Osteoblast (primary cell): ENCODE data around the gene TPTE2. TPM values are rescaled to one million over a fixed set of nuclear protein-coding genes. Genes with fewer than 3 reads are reported as not detected.

ENCODE experiments used
- DNase-seq: peaks from one replicate; pipeline ENCODE4 v3.0.0; 2011; ENCODE audit warnings: low spot score, mixed read lengths; ENCODE audit not compliant: insufficient read length; ENCODE audit errors: missing footprints
- H2AFZ ChIP-seq: 2 replicates; pipeline ENCODE4 v1.6.0; 2011; ENCODE audit warnings: mild to moderate bottlenecking, low read length
- H3K27ac ChIP-seq: 2 replicates; pipeline ENCODE4 v1.5.1; 2011; ENCODE audit warnings: mild to moderate bottlenecking, low read depth, low read length, moderate library complexity
- H3K27me3 ChIP-seq: 2 replicates; pipeline ENCODE4 v1.6.0; 2012; ENCODE audit warnings: mild to moderate bottlenecking, control low read depth, inconsistent platforms, low read length, moderate library complexity; ENCODE audit not compliant: insufficient read depth
- H3K36me3 ChIP-seq: 2 replicates; pipeline ENCODE4 v1.5.1; 2011; ENCODE audit warnings: mild to moderate bottlenecking, low read length, control low read depth, moderate library complexity; ENCODE audit not compliant: insufficient read depth
- H3K4me1 ChIP-seq: 2 replicates; pipeline ENCODE4 v1.5.1; 2011; ENCODE audit warnings: mild to moderate bottlenecking, low read length, control low read depth, moderate library complexity; ENCODE audit not compliant: insufficient read depth
- H3K4me2 ChIP-seq: 2 replicates; pipeline ENCODE4 v1.6.0; 2011; ENCODE audit warnings: mild to moderate bottlenecking, low read length; ENCODE audit not compliant: insufficient read depth
- H3K4me3 ChIP-seq: fragments of 200-600 bp; sonication (generic); 3 replicates; pipeline ENCODE4 v1.5.1; 2012; ENCODE audit warnings: mild to moderate bottlenecking, low read length, inconsistent platforms; ENCODE audit not compliant: insufficient read depth
- H3K79me2 ChIP-seq: 2 replicates; pipeline ENCODE4 v1.6.0; 2012; ENCODE audit warnings: mild to moderate bottlenecking, low read length, control low read depth, inconsistent platforms; ENCODE audit not compliant: insufficient read depth
- H3K9me3 ChIP-seq: 2 replicates; pipeline ENCODE4 v1.5.1; 2011; ENCODE audit warnings: low read depth, low read length, control low read depth
- H4K20me1 ChIP-seq: 2 replicates; pipeline ENCODE4 v1.6.0; 2012; ENCODE audit warnings: mild to moderate bottlenecking, low read length, control low read depth; ENCODE audit not compliant: insufficient read depth
- total RNA-seq: library from RNA; depleted of rRNA; stranded (reverse); fragments of >200 nt; gene quantifications from 2 replicates; pipeline ENCODE4 v1.2.3, GENCODE V29; 2012
- TF ChIP-seq, protein P1 (sequence below): IDR thresholded peaks from 2 replicates; pipeline ENCODE4 v1.5.1; 2011; ENCODE audit warnings: mild to moderate bottlenecking, low read depth, low read length, moderate library complexity; ENCODE audit errors: extremely low read depth

TPTE2 gene
- total RNA-seq, 1 donor = not detected

DNA sequence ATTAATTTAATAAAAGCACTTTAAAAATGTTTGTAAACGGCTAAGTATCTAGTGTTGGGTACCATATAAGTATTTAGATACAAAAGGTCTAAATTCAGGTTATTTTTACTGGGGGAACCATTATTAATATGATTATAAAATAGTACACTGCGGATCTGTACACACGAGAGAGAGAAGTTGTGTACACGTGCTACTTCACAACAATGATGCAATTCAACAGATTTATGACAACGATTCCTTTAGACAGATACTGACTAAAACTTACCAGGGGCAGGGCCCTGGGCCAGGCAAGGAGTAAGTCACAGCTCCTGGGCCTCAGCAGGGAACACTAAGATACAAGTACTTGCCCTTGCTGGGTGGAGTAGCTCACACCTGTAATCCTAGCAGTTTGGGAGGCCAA is 29.1 kb upstream of the TPTE2 start:
- TF ChIP-seq, protein P1, sequence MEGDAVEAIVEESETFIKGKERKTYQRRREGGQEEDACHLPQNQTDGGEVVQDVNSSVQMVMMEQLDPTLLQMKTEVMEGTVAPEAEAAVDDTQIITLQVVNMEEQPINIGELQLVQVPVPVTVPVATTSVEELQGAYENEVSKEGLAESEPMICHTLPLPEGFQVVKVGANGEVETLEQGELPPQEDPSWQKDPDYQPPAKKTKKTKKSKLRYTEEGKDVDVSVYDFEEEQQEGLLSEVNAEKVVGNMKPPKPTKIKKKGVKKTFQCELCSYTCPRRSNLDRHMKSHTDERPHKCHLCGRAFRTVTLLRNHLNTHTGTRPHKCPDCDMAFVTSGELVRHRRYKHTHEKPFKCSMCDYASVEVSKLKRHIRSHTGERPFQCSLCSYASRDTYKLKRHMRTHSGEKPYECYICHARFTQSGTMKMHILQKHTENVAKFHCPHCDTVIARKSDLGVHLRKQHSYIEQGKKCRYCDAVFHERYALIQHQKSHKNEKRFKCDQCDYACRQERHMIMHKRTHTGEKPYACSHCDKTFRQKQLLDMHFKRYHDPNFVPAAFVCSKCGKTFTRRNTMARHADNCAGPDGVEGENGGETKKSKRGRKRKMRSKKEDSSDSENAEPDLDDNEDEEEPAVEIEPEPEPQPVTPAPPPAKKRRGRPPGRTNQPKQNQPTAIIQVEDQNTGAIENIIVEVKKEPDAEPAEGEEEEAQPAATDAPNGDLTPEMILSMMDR = no peak
- Histone ChIP-seq H3K27me3 (no peaks in the 10 kb centered on the region), H3K79me2 (no peaks in the 10 kb centered on the region), H3K4me2 (no peak overlapping the region), H3K4me3 (no peak overlapping the region), H4K20me1 (no peaks in the 10 kb centered on the region), H3K4me1 (no peaks in the 10 kb centered on the region), H2AFZ (no peak overlapping the region), H3K9me3 (no peaks in the 10 kb centered on the region), H3K36me3 (no peaks in the 10 kb centered on the region), H3K27ac (no peak overlapping the region)
- DNase-seq = no peak

DNA sequence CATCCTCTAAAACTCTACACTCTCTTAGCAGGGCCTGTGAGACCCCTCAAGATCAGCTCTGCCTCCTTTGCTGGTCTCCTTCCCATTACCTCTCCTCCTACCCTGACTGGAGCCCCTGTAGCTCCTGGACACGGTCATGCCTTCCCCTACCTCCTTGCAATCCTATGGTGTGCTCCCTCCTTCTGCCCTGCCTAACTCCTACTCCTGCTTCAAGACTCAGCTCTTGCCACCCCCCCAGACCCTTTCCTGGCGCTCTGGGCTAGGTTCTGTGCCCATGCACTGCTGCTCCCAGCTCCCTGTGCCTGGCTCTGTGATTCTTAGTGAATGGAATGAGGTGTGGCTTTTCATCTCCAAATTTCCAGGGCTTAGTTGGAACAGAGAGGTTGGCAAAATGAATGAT is 28.0 kb upstream of the TPTE2 start:
- no peak overlapping the region for H3K4me2 ChIP-seq
- no peaks in the 10 kb centered on the region for H3K36me3 ChIP-seq
- H4K20me1 ChIP-seq = no peaks in the 10 kb centered on the region
- no peaks in the 10 kb centered on the region for H3K9me3 ChIP-seq
- DNase-seq = no peak
- TF ChIP-seq, protein P1 = no peak
- H3K27ac ChIP-seq = no peak overlapping the region
- no peak overlapping the region for H2AFZ ChIP-seq
- no peaks in the 10 kb centered on the region for H3K4me1 ChIP-seq
- no peak overlapping the region for H3K4me3 ChIP-seq
- no peaks in the 10 kb centered on the region for H3K79me2 ChIP-seq
- H3K27me3 ChIP-seq = no peaks in the 10 kb centered on the region

DNA sequence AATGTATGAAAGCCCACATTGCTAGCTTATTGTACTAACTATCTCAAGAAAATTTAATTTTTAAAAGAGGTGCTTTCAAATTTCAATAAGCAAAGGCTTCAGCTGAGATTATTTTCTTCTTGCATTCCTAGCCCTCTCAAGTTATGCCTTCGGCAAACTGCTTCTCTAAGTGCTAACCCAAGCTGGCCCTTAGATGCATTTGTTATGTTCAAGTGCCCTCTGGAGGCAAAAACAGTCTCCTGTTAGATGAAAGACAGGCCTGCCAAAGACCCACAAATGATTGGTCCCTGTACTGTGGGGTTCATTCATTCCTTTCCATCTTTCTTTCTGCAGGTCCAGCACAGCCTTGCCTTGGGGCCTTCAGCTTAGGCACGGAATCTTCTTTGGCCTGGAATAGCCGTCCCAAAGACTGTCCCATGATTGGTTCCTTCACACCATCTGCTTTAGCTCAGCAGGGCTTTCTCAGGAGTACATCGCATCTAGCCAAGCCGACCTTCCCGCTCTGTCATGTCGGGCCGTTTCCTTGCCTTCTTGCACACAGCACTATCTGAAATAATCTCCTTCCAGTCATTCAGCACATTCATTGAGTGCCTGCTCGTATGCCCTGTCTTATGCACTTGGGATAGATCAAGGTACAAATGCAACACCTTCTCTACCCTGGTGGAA is 26.4 kb upstream of the TPTE2 start:
- DNase-seq = peak; percentile 62
- no peaks in the 10 kb centered on the region for H3K36me3 ChIP-seq
- H2AFZ ChIP-seq = no peak overlapping the region
- no peak overlapping the region for H3K4me3 ChIP-seq
- H3K27ac ChIP-seq = no peak overlapping the region
- H3K9me3 ChIP-seq = no peaks in the 10 kb centered on the region
- TF ChIP-seq, protein P1 = peak; percentile 53
- peak overlapping the region; percentile 64 for H3K4me2 ChIP-seq
- no peaks in the 10 kb centered on the region for H3K27me3 ChIP-seq
- H4K20me1 ChIP-seq = no peaks in the 10 kb centered on the region
- H3K79me2 ChIP-seq = no peaks in the 10 kb centered on the region
- no peaks in the 10 kb centered on the region for H3K4me1 ChIP-seq

DNA sequence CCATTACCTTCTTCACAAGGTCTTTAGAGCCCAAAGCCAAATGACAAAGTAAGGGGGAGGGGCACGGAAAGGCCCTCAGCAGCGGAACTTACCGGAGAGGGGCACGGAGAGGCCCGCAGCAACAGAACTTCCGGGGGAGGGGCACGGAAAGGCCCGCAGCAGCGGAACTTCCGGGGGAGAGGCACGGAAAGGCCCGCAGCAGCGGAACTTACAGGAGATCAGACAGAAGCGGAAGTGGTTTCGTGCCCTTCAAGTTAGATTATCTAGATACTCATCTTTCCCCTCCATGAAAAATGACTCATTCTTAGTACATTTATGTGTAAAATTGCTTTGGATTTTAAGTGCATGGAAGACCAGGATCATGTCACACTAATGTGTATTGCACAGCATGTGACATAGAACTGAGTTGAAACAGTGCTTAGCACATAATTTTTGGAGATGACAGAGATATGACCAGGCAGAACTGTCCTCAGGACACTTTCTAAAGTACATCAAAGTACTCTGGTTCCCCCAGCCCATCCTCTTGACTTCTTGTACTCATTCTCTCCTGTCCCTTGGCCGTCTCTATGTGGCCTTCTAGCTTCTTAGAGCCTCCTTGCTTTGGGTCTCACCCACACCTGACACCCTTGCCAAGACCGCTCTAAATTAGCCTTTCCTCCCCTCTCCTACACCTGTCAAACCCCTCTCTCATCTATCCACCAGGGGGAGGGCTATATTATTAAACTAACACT is 25.7 kb upstream of the TPTE2 start:
- H3K27ac ChIP-seq = no peak overlapping the region
- no peaks in the 10 kb centered on the region for H3K9me3 ChIP-seq
- H2AFZ ChIP-seq = peak overlapping the region; percentile 77
- DNase-seq = peak; percentile 43
- peak overlapping the region; percentile 64 for H3K4me2 ChIP-seq
- H3K27me3 ChIP-seq = no peaks in the 10 kb centered on the region
- TF ChIP-seq, protein P1 = no peak
- H3K4me1 ChIP-seq = no peaks in the 10 kb centered on the region
- H3K36me3 ChIP-seq = no peaks in the 10 kb centered on the region
- peak overlapping the region; percentile 60 for H3K4me3 ChIP-seq
- H4K20me1 ChIP-seq = no peaks in the 10 kb centered on the region
- no peaks in the 10 kb centered on the region for H3K79me2 ChIP-seq
